Cardiac fibroblast (primary cell): ENCODE measurements around the gene ROBO1.

Experiments
- DNase-seq, 2 donors: peaks; one replicate each; pipeline versions ENCODE4 v3.0.0 to v3.0.0-alpha.2; 2010; ENCODE audit warnings: low read depth in 2 of 2
- H3K4me3 ChIP-seq, 2 donors: replicated peaks in 1 of 2; 1 replicate in 1 of 2; 2 replicates in 1 of 2; pipeline ENCODE4 v1.5.1; 2011; ENCODE audit warnings: low read depth in 2 of 2, low read length in 2 of 2, mild to moderate bottlenecking in 2 of 2, moderate library complexity in 1 of 2
- CTCF ChIP-seq: IDR thresholded peaks from one replicate; pipeline ENCODE4 v1.5.1; 2011; ENCODE audit warnings: low read depth, mild to moderate bottlenecking, low read length, inconsistent platforms

Gene ROBO1

GRCh38 chr3:78703944-78704343 is 1063.9 kb downstream of the ROBO1 start:
- peak; percentile 50 to 56 for DNase-seq
- TF ChIP-seq CTCF = no peak
- H3K4me3 ChIP-seq = no peak overlapping the region

GRCh38 chr3:78701537-78701936 is 1066.3 kb downstream of the ROBO1 start:
- no peak overlapping the region for H3K4me3 ChIP-seq
- TF ChIP-seq CTCF = no peak
- no peak for DNase-seq

GRCh38 chr3:78698431-78698830 is 1069.4 kb downstream of the ROBO1 start:
- DNase-seq = peak in 1 of 2 donors; percentile 3
- no peak for TF ChIP-seq CTCF
- no peak overlapping the region for H3K4me3 ChIP-seq

- H3K4me3 ChIP-seq = no peak overlapping the region
- peak; percentile 26 to 34 for DNase-seq
- TF ChIP-seq CTCF = no peak
These were observed 1070.4 kb downstream of the ROBO1 start for GRCh38 chr3:78697426-78697825.

- H3K4me3 ChIP-seq = no peak overlapping the region
- DNase-seq = peak in 1 of 2 donors; percentile 73
- no peak for TF ChIP-seq CTCF
These were observed 1077.0 kb downstream of the ROBO1 start for GRCh38 chr3:78690766-78691165.

- no peak for TF ChIP-seq CTCF
- DNase-seq = no peak
- no peak overlapping the region for H3K4me3 ChIP-seq
These were observed 1078.4 kb downstream of the ROBO1 start for GRCh38 chr3:78689378-78689777.

- DNase-seq = no peak
- no peak for TF ChIP-seq CTCF
- H3K4me3 ChIP-seq = no peak overlapping the region
These were observed 1080.3 kb downstream of the ROBO1 start for GRCh38 chr3:78687520-78687919.
